Astrocyte (in vitro differentiated cells and primary cell): ENCODE data around the gene AGAP6.
"Not testable (repeated sequence)": the region's sequence is repeated elsewhere in the genome, so short reads cannot be mapped to it uniquely, and the experiment has no call there.

Experiments used
- EZH2 ChIP-seq: IDR thresholded peaks from 2 replicates; pipeline ENCODE4 v1.6.1; 2012; ENCODE audit warnings: mild to moderate bottlenecking, low read length, inconsistent platforms; ENCODE audit not compliant: insufficient read depth
- TF ChIP-seq, protein P1 (sequence below): IDR thresholded peaks from 2 replicates; pipeline ENCODE4 v1.5.1; 2011; ENCODE audit warnings: low read depth, mild to moderate bottlenecking, inconsistent platforms, low read length, moderate library complexity; ENCODE audit not compliant: insufficient read depth

DNA sequence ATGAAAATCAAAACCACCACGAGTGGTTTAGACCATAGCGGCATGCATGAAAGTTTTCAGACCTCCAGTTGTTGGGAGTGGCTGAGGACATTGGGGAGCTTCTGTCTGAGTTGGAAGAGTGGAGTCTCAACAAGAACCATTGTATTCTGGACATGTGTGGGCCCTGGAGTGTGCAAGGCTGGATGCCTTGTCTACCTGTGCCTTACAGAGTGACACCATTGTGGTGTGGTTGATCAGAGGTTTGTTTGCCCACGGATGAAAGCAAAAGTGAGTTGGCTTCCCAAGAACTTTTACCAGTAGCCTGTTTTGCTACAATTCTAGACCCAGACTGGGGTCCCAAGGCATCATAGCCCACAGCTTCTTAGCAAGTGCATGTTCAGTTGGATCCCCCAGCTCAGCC, 10.4 kb upstream of the AGAP6 start:
- not testable (repeated sequence) for TF ChIP-seq EZH2
- TF ChIP-seq, protein P1, sequence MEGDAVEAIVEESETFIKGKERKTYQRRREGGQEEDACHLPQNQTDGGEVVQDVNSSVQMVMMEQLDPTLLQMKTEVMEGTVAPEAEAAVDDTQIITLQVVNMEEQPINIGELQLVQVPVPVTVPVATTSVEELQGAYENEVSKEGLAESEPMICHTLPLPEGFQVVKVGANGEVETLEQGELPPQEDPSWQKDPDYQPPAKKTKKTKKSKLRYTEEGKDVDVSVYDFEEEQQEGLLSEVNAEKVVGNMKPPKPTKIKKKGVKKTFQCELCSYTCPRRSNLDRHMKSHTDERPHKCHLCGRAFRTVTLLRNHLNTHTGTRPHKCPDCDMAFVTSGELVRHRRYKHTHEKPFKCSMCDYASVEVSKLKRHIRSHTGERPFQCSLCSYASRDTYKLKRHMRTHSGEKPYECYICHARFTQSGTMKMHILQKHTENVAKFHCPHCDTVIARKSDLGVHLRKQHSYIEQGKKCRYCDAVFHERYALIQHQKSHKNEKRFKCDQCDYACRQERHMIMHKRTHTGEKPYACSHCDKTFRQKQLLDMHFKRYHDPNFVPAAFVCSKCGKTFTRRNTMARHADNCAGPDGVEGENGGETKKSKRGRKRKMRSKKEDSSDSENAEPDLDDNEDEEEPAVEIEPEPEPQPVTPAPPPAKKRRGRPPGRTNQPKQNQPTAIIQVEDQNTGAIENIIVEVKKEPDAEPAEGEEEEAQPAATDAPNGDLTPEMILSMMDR: not testable (repeated sequence)
